Peyer's patch (tissue), 4 donors: Measurements from ENCODE around the gene GARIN5A. TPM values are rescaled to one million over a fixed set of nuclear protein-coding genes. Genes with fewer than 3 reads are reported as not detected.
A peak's percentile ranks its signal among the peaks of the same experiment; 100 is the strongest.

ENCODE experiments used
- DNase-seq, 3 donors: peaks; one replicate each; pipeline ENCODE4 v3.0.0-alpha.2; 2017 to 2019
- H3K27ac ChIP-seq, 4 donors: fragments of 200-600 bp; sonication (generic); one replicate each; pipeline ENCODE4 v1.5.1; 2016 to 2019
- H3K27me3 ChIP-seq, 2 donors: fragments of 200-600 bp; sonication (generic); one replicate each; pipeline ENCODE4 v1.5.1; 2019
- H3K36me3 ChIP-seq, 3 donors: fragments of 200-600 bp; sonication (generic); one replicate each; pipeline ENCODE4 v1.5.1; 2016 to 2019
- H3K4me1 ChIP-seq, 4 donors: fragments of 200-600 bp; sonication (generic); one replicate each; pipeline ENCODE4 v1.5.1; 2016 to 2019
- H3K4me3 ChIP-seq, 4 donors: fragments of 200-600 bp; sonication (generic); 1 replicate in 3 of 4; 2 replicates in 1 of 4; pipeline ENCODE4 v1.5.1; 2016 to 2019; ENCODE audit warnings: mild to moderate bottlenecking in 1 of 4
- H3K9me3 ChIP-seq, 4 donors: fragments of 200-600 bp; sonication (generic); one replicate each; pipeline ENCODE4 v1.5.1; 2016 to 2019; ENCODE audit warnings: mild to moderate bottlenecking in 1 of 4
- CTCF ChIP-seq, 6 experiments: fragments of 450-650 bp in 4 of 6; fragments of 200-600 bp in 2 of 6; sonication (generic) in 1 of 6; IDR thresholded peaks; one replicate each; pipeline ENCODE4 v1.5.1; 2017 to 2019; ENCODE audit warnings: antibody characterized with exemption in 6 of 6, mild to moderate bottlenecking in 3 of 6, moderate library complexity in 1 of 6
- POLR2A ChIP-seq, 2 donors: fragments of 450-650 bp; IDR thresholded peaks; one replicate each; pipeline ENCODE4 v1.5.1; 2017; ENCODE audit warnings: antibody characterized with exemption in 2 of 2, mild to moderate bottlenecking in 2 of 2, moderate library complexity in 2 of 2
- total RNA-seq, 4 donors: library from RNA; depleted of rRNA; stranded (reverse); fragments of >200 nt; gene quantifications; one replicate each; pipeline ENCODE4 v1.1.0, GENCODE V29; 2016

The GARIN5A gene
- total RNA-seq, 4 donors from 2014 or later, result 2.0 to 2.5 TPM; not detected in 2

GRCh38 chr19:50432221-50433028 is 44.2 kb downstream of the GARIN5A start, which contains the start of gene MYBPC2:
Gene MYBPC2, plus strand, starts transcription at chr19:50432892. Its CDS starts 62 bp downstream, at chr19:50432954.
- H3K27ac ChIP-seq, result peak within 1 kb of the TSS; percentile 41 to 81 (median 69)
- peaks cover 0 to 25% (median 17%) of the 10 kb centered on the region in 4 donors for H3K4me1 ChIP-seq
- TF ChIP-seq POLR2A (IDR thresholded peaks at IDR 0.05) (no peak), CTCF (IDR thresholded peaks at IDR 0.05) (no peak)
- H3K36me3 ChIP-seq, result no peaks in the 10 kb centered on the region
- peaks cover 0 to 11% of the 10 kb centered on the region in 2 donors for H3K27me3 ChIP-seq
- DNase-seq, result peak in 1 of 3 donors; percentile 40
- peak within 1 kb of the TSS; percentile 57 to 76 (median 70) for H3K4me3 ChIP-seq
- no peaks in the 10 kb centered on the region for H3K9me3 ChIP-seq

GRCh38 chr19:50431343-50432220 is 45.1 kb downstream of the GARIN5A start:
- peaks cover 0 to 11% of the 10 kb centered on the region in 2 donors for H3K27me3 ChIP-seq

GRCh38 chr19:50430888-50431342 is 45.7 kb downstream of the GARIN5A start:
- Histone ChIP-seq H3K4me3 (peak overlapping the region; percentile 57 to 76 (median 70)), H3K36me3 (no peaks in the 10 kb centered on the region), H3K4me1 (peaks cover 0 to 25% (median 17%) of the 10 kb centered on the region in 4 donors), H3K9me3 (no peaks in the 10 kb centered on the region), H3K27ac (peak overlapping the region in 3 of 4 donors; percentile 41 to 81 (median 67)), H3K27me3 (peaks cover 0 to 11% of the 10 kb centered on the region in 2 donors)
- TF ChIP-seq POLR2A (IDR thresholded peaks at IDR 0.05), result no peak
- no peak for TF ChIP-seq CTCF (IDR thresholded peaks at IDR 0.05)
- DNase-seq, result peak in 2 of 3 donors; percentile 63 to 69

More at GRCh38 chr19:50431343-50432220, 45.1 kb downstream of the GARIN5A start:
- peak; percentile 84 to 93 (median 92) for DNase-seq
- no peaks in the 10 kb centered on the region for H3K9me3 ChIP-seq
- peak overlapping the region; percentile 41 to 81 (median 69) for H3K27ac ChIP-seq
- TF ChIP-seq CTCF (IDR thresholded peaks at IDR 0.05) (no peak), POLR2A (IDR thresholded peaks at IDR 0.05) (peak in 1 of 2 donors; percentile 25)
- peaks cover 0 to 25% (median 17%) of the 10 kb centered on the region in 4 donors for H3K4me1 ChIP-seq
- no peaks in the 10 kb centered on the region for H3K36me3 ChIP-seq
- peak overlapping the region; percentile 57 to 76 (median 70) for H3K4me3 ChIP-seq

- Histone ChIP-seq H3K36me3 (no peaks in the 10 kb centered on the region), H3K27ac (peak overlapping the region in 2 of 4 donors; percentile 59 to 81), H3K4me3 (no peak overlapping the region), H3K27me3 (peaks cover 0 to 11% of the 10 kb centered on the region in 2 donors), H3K4me1 (peaks cover 0 to 19% (median 15%) of the 10 kb centered on the region in 4 donors), H3K9me3 (no peaks in the 10 kb centered on the region)
- no peak for TF ChIP-seq POLR2A (IDR thresholded peaks at IDR 0.05)
- TF ChIP-seq CTCF (IDR thresholded peaks at IDR 0.05), result no peak
- no peak for DNase-seq
These were observed 47.7 kb downstream of the GARIN5A start for GRCh38 chr19:50428772-50429463.
